H1 (cell line): ENCODE data around the gene MRPL52. TPM values are rescaled to one million over a fixed set of nuclear protein-coding genes. Genes with fewer than 3 reads are reported as not detected.

Source experiments
- CTCF ChIA-PET: fragments of 300-600 bp; sonication (Branson Sonifier 250); formaldehyde crosslinking; loops from one replicate; lab custom pipeline; 2021; ENCODE audit not compliant: partially characterized antibody; lab: Charles Lee
- POLR2A ChIA-PET: fragments of 300-600 bp; sonication (Branson Sonifier 250); formaldehyde crosslinking; loops from one replicate; lab custom pipeline; 2021; ENCODE audit warnings: inconsistent platforms; ENCODE audit not compliant: partially characterized antibody; lab: Charles Lee
- DNase-seq, 2 experiments: peaks; one replicate each; pipeline versions ENCODE4 v3.0.0 to v3.0.0-alpha.2; 2010 to 2022; ENCODE audit warnings: low spot score in 2 of 2, low read depth in 1 of 2, mixed read lengths in 1 of 2
- FAIRE-seq: peaks from 2 replicates; lab custom pipeline; 2011; peaks lifted over from hg19 to GRCh38; lab: Jason Lieb, UNC
- H2AFZ ChIP-seq: 2 replicates; pipeline ENCODE4 v1.8.1; 2012; ENCODE audit warnings: low read length, inconsistent platforms
- H2AK5ac ChIP-seq: 2 replicates; pipeline ENCODE4 v1.6.1; 2013; ENCODE audit warnings: low read depth, low read length
- H2BK120ac ChIP-seq: replicated peaks from 2 replicates; pipeline ENCODE3; 2013; ENCODE audit warnings: low read depth, low read length, inconsistent platforms
- H2BK12ac ChIP-seq: 2 replicates; pipeline ENCODE4 v1.6.1; 2013; ENCODE audit warnings: low read depth, low read length
- H2BK15ac ChIP-seq: 2 replicates; pipeline ENCODE4 v1.6.1; 2013; ENCODE audit warnings: low read length
- H2BK20ac ChIP-seq: 2 replicates; pipeline ENCODE4 v1.6.1; 2013; ENCODE audit warnings: low read length
- H2BK5ac ChIP-seq: 2 replicates; pipeline ENCODE4 v1.6.1; 2013; ENCODE audit warnings: low read depth, low read length
- H3K14ac ChIP-seq: 2 replicates; pipeline ENCODE4 v1.6.1; 2013; ENCODE audit warnings: inconsistent platforms; ENCODE audit not compliant: insufficient read length
- H3K18ac ChIP-seq: 2 replicates; pipeline ENCODE4 v1.6.1; 2013; ENCODE audit warnings: low read length; ENCODE audit errors: extremely low read depth
- H3K23ac ChIP-seq: 2 replicates; pipeline ENCODE4 v1.6.1; 2013; ENCODE audit warnings: inconsistent platforms; ENCODE audit not compliant: insufficient read length
- H3K23me2 ChIP-seq: 2 replicates; pipeline ENCODE4 v1.6.1; 2013; ENCODE audit warnings: low read depth, low read length
- H3K27ac ChIP-seq: 2 replicates; pipeline ENCODE4 v1.6.1; 2011; ENCODE audit warnings: low read depth, low read length, inconsistent platforms
- H3K27me3 ChIP-seq, 4 experiments: replicated peaks in 1 of 4; 1 replicate in 1 of 4; 2 replicates in 3 of 4; pipeline versions ENCODE4 v1.6.1 to v1.8.1; 2011 to 2013; ENCODE audit warnings: low read length in 3 of 4, mild to moderate bottlenecking in 3 of 4, inconsistent platforms in 2 of 4, mixed read lengths in 2 of 4, moderate library complexity in 1 of 4; ENCODE audit not compliant: control insufficient read depth in 3 of 4, insufficient read depth in 3 of 4; ENCODE audit errors: extremely low read depth in 1 of 4
- H3K36me3 ChIP-seq, 4 experiments: 2 replicates each; pipeline versions ENCODE4 v1.6.1 to v1.8.1; 2011 to 2013; ENCODE audit warnings: mild to moderate bottlenecking in 4 of 4, low read length in 3 of 4, moderate library complexity in 2 of 4, control low read depth in 1 of 4, inconsistent platforms in 1 of 4; ENCODE audit not compliant: insufficient read depth in 4 of 4, control insufficient read depth in 2 of 4
- H3K4ac ChIP-seq: replicated peaks from 2 replicates; pipeline ENCODE3; 2013; ENCODE audit warnings: low read length, low read depth, mixed read lengths, inconsistent platforms; ENCODE audit not compliant: insufficient read length
- H3K4me1 ChIP-seq, 4 experiments: replicated peaks in 1 of 4; 1 replicate in 1 of 4; 2 replicates in 3 of 4; pipeline versions ENCODE4 v1.6.1 to v1.8.1; 2011 to 2013; ENCODE audit warnings: low read length in 3 of 4, inconsistent platforms in 2 of 4, mixed read lengths in 1 of 4; ENCODE audit not compliant: insufficient read depth in 4 of 4, control insufficient read depth in 3 of 4
- H3K4me2 ChIP-seq, 2 experiments: 2 replicates each; pipeline versions ENCODE4 v1.6.1 to v1.8.1; 2011 to 2013; ENCODE audit warnings: low read depth in 2 of 2, low read length in 2 of 2, control low read depth in 1 of 2, inconsistent platforms in 1 of 2, mild to moderate bottlenecking in 1 of 2; ENCODE audit not compliant: insufficient read depth in 1 of 2
- H3K4me3 ChIP-seq, 4 experiments: fragments of 200-600, 300-600 bp in 1 of 4; sonication (generic), shearing (Covaris generic), sonication (Bioruptor Twin) in 1 of 4; 2 replicates each; pipeline versions ENCODE4 v1.5.1 to v1.8.1; 2011 to 2016; ENCODE audit warnings: low read length in 4 of 4, low read depth in 3 of 4, control low read depth in 2 of 4, inconsistent platforms in 2 of 4, mild to moderate bottlenecking in 2 of 4, mixed read lengths in 1 of 4, moderate library complexity in 1 of 4; ENCODE audit not compliant: insufficient read depth in 2 of 4; ENCODE audit errors: extremely low read depth in 1 of 4
- H3K56ac ChIP-seq: replicated peaks from 2 replicates; pipeline ENCODE3; 2013; ENCODE audit warnings: low read depth, mild to moderate bottlenecking, mixed read lengths, low read length, inconsistent platforms; ENCODE audit not compliant: insufficient read length
- H3K79me1 ChIP-seq: 2 replicates; pipeline ENCODE4 v1.6.1; 2013; ENCODE audit warnings: low read depth, low read length, control low read depth
- H3K79me2 ChIP-seq, 2 experiments: 2 replicates each; pipeline versions ENCODE4 v1.6.1 to v1.8.1; 2012 to 2013; ENCODE audit warnings: low read length in 2 of 2, mild to moderate bottlenecking in 2 of 2, inconsistent platforms in 1 of 2; ENCODE audit not compliant: insufficient read depth in 2 of 2, control insufficient read depth in 1 of 2
- H3K9ac ChIP-seq, 4 experiments: replicated peaks in 1 of 4; 1 replicate in 1 of 4; 2 replicates in 3 of 4; pipeline versions ENCODE4 v1.6.1 to v1.8.1; 2011 to 2013; ENCODE audit warnings: low read depth in 3 of 4, low read length in 3 of 4, control low read depth in 2 of 4, mild to moderate bottlenecking in 2 of 4, moderate library complexity in 2 of 4, inconsistent platforms in 1 of 4; ENCODE audit errors: extremely low read depth in 1 of 4
- H3K9me3 ChIP-seq, 2 experiments: 2 replicates each; pipeline versions ENCODE4 v1.6.1 to v1.8.1; 2012 to 2013; ENCODE audit warnings: mild to moderate bottlenecking in 2 of 2, moderate library complexity in 2 of 2, control low read depth in 1 of 2, inconsistent platforms in 1 of 2, low read depth in 1 of 2, low read length in 1 of 2, mixed read lengths in 1 of 2; ENCODE audit not compliant: insufficient read depth in 2 of 2
- H4K20me1 ChIP-seq, 2 experiments: replicated peaks in 1 of 2; 2 replicates each; pipeline versions ENCODE3 to v1.8.1; 2011 to 2013; ENCODE audit warnings: inconsistent platforms in 2 of 2, low read length in 2 of 2, mild to moderate bottlenecking in 1 of 2; ENCODE audit not compliant: insufficient read depth in 2 of 2, control insufficient read depth in 1 of 2
- H4K5ac ChIP-seq: 2 replicates; pipeline ENCODE4 v1.6.1; 2013; ENCODE audit warnings: low read length, low read depth, mixed read lengths, inconsistent platforms; ENCODE audit not compliant: insufficient read length
- H4K8ac ChIP-seq: 2 replicates; pipeline ENCODE4 v1.8.0; 2013; ENCODE audit warnings: mild to moderate bottlenecking, moderate library complexity, low read length, inconsistent platforms; ENCODE audit not compliant: insufficient read depth; ENCODE audit errors: extremely low read depth
- H4K91ac ChIP-seq: replicated peaks from 2 replicates; pipeline ENCODE3; 2013; ENCODE audit warnings: low read length, mixed read lengths, inconsistent platforms; ENCODE audit not compliant: insufficient read length
- BCL11A ChIP-seq, 2 experiments: IDR thresholded peaks; one replicate each; pipeline ENCODE4 v1.6.1; 2011; ENCODE audit warnings: low read depth in 2 of 2, low read length in 2 of 2, mild to moderate bottlenecking in 2 of 2
- CBX8 ChIP-seq: fragments of 300-800, 300-1000 bp; sonication (generic); IDR thresholded peaks from 2 replicates; pipeline ENCODE4 v1.7.1; 2016; ENCODE audit warnings: low read depth, low read length, borderline replicate concordance
- CEBPB ChIP-seq: IDR thresholded peaks from 2 replicates; pipeline ENCODE4 v1.6.1; 2012; ENCODE audit warnings: low read depth, low read length
- CHD2 ChIP-seq: IDR thresholded peaks from 2 replicates; pipeline ENCODE4 v1.6.1; 2012; ENCODE audit warnings: low read length, improper control_type of control experiment
- CTCF ChIP-seq, 3 experiments: IDR thresholded peaks; 1 replicate in 2 of 3; 2 replicates in 1 of 3; pipeline versions ENCODE4 v1.5.1 to v1.6.1; 2011; ENCODE audit warnings: low read length in 3 of 3, mild to moderate bottlenecking in 3 of 3, inconsistent platforms in 2 of 3, low read depth in 1 of 3, moderate library complexity in 1 of 3; ENCODE audit not compliant: insufficient read depth in 1 of 3; ENCODE audit errors: control extremely low read depth in 1 of 3
- KDM5A ChIP-seq: fragments of 200-600 bp; IDR thresholded peaks from 2 replicates; pipeline ENCODE4 v1.7.1; 2012; ENCODE audit warnings: mild to moderate bottlenecking, low read length, inconsistent platforms, mixed read lengths
- RAD21 ChIP-seq, 2 experiments: IDR thresholded peaks in 1 of 2; conservative IDR thresholded peaks in 1 of 2; 2 replicates each; pipeline ENCODE4 v1.6.1; 2011; ENCODE audit warnings: low read depth in 2 of 2, low read length in 2 of 2, improper control_type of control experiment in 1 of 2, inconsistent platforms in 1 of 2, mild to moderate bottlenecking in 1 of 2, moderate library complexity in 1 of 2
- SP4 ChIP-seq: IDR thresholded peaks from 2 replicates; pipeline ENCODE4 v1.6.1; 2012; ENCODE audit warnings: low read length, inconsistent platforms
- TAF1 ChIP-seq: IDR thresholded peaks from 2 replicates; pipeline ENCODE4 v1.6.1; 2011; ENCODE audit warnings: mild to moderate bottlenecking, low read depth, low read length
- WGBS, 2 experiments: shearing (Covaris generic) in 1 of 2; methylation state at CpG; one replicate each; pipeline versions ENCODE4 v1.1.6 to v1.1.7; 2013 to 2015; ENCODE audit warnings: low lambda C conversion rate in 2 of 2, mixed read lengths in 2 of 2, inconsistent platforms in 1 of 2, low coverage in 1 of 2, missing lambda C conversion rate in 1 of 2; ENCODE audit not compliant: insufficient replicate concordance in 2 of 2, insufficient coverage in 1 of 2, insufficient read length in 1 of 2; ENCODE audit errors: extremely low coverage in 1 of 2, missing lambda C conversion rate in 1 of 2; 5-methylcytosine and 5-hydroxymethylcytosine counted together
- polyA plus RNA-seq, 7 experiments: library from polyadenylated mRNA; depleted of rRNA in 3 of 7; stranded (reverse) in 5 of 7; unstranded in 2 of 7; fragments of >200 nt in 5 of 7; fragments of 200-250 nt in 2 of 7; gene quantifications; 1 replicate in 5 of 7; 2 replicates in 1 of 7; 4 replicates in 1 of 7; pipeline versions ENCODE4 v1.2.1 to v1.2.3, GENCODE V29; 2011 to 2013; ENCODE audit warnings: missing spikeins in 2 of 7, mixed read lengths in 2 of 7
- total RNA-seq: library from RNA; stranded (reverse); fragmentation: NEBNext Ultra II Directional; extraction: Animal tissue kit (Norgen Biotek cat#: 25700); gene quantifications from 2 replicates; pipeline ENCODE4 v1.2.1, GENCODE V29; 2021

Gene MRPL52
- total and polyA plus RNA-seq, 2 of the 8 experiments (the other 6 are each of a cell fraction or from before 2014, with no cell fraction given): 70.5 to 176 TPM

- Histone ChIP-seq H3K4me3 (no peak within 1 kb of the TSS), H3K4me1 (peaks cover 13 to 29% (median 20%) of the 10 kb centered on the region in 4 experiments)
Measured at GRCh38 chr14:22814941-22815713, 14.6 kb upstream of the MRPL52 start, which contains the start of gene SLC7A7. SLC7A7 (minus strand) TSS chr14:22815435; CDS start chr14:22813398, 2,037 bp downstream.

More at GRCh38 chr14:22814941-22815713, 14.6 kb upstream of the MRPL52 start, which contains the start of gene SLC7A7:
- no peak within 1 kb of the TSS for H2BK120ac ChIP-seq
- H2AFZ ChIP-seq: peak within 1 kb of the TSS; percentile 90
- peak within 1 kb of the TSS; percentile 73 for H2BK20ac ChIP-seq
- TF ChIP-seq RAD21 (IDR thresholded peaks at IDR 0.05 in 1 of 2, conservative IDR thresholded peaks at IDR 0.05 in 1 of 2; ENCODE audit: low read depth in 2 of 2, low read length in 2 of 2) (no peak), SP4 (no peak), CHD2 (no peak), KDM5A (no peak), CBX8 (no peak), CTCF (IDR thresholded peaks at IDR 0.05; ENCODE audit: control extremely low read depth in 1 of 3, insufficient read depth in 1 of 3, low read depth in 1 of 3, low read length in 3 of 3) (no peak), TAF1 (no peak), BCL11A (IDR thresholded peaks at IDR 0.05; ENCODE audit: low read depth in 2 of 2, low read length in 2 of 2) (no peak), CEBPB (peak; percentile 37; the same call in 1 of the 2 replicates)
- no peaks in the 10 kb centered on the region for H3K9me3 ChIP-seq
- peak within 1 kb of the TSS; percentile 4; the same call in 1 of the 2 replicates for H2BK5ac ChIP-seq
- H2BK12ac ChIP-seq: peak within 1 kb of the TSS; percentile 65; the same call in 1 of the 2 replicates
- no peak within 1 kb of the TSS for H4K8ac ChIP-seq
- DNase-seq (no peak), FAIRE-seq (no peak)
- no peaks in the 10 kb centered on the region for H3K79me1 ChIP-seq
- H4K91ac ChIP-seq: peak within 1 kb of the TSS; percentile 6
- no peaks in the 10 kb centered on the region for H4K20me1 ChIP-seq
- peak within 1 kb of the TSS in 2 of 4 experiments; percentile 3 to 7; a peak in 2 of 7 replicates for H3K9ac ChIP-seq
- H3K4me2 ChIP-seq: peak within 1 kb of the TSS; percentile 3 to 11; a peak in 3 of 4 replicates
- peak within 1 kb of the TSS; percentile 62; the same call in 1 of the 2 replicates for H3K18ac ChIP-seq
- no peaks in the 10 kb centered on the region for H3K79me2 ChIP-seq
- H3K36me3 ChIP-seq: no peaks in the 10 kb centered on the region
- H3K27me3 ChIP-seq: no peaks in the 10 kb centered on the region
- H2AK5ac ChIP-seq: 0 out of 2 replicates have a peak within 1 kb of the TSS, but pooled peaks have one; percentile 25
- no peak within 1 kb of the TSS for H3K14ac ChIP-seq
- peaks cover 4% of the 10 kb centered on the region; the same call in 1 of the 2 replicates for H3K23me2 ChIP-seq
- no peak within 1 kb of the TSS for H3K23ac ChIP-seq
- 77% methylated on average over 10 of the region's 10 CpGs; no CpG with 5 or more reads in 1 of the 2 experiments for WGBS, 2 experiments
- H2BK15ac ChIP-seq: peak within 1 kb of the TSS; percentile 48; the same call in 1 of the 2 replicates
- H3K56ac ChIP-seq: no peak within 1 kb of the TSS
- 0 out of 2 replicates have a peak within 1 kb of the TSS, but pooled peaks have one; percentile 11 for H3K27ac ChIP-seq
- no peak within 1 kb of the TSS for H3K4ac ChIP-seq
- POLR2A ChIA-PET: interaction anchor here (0.8 to 2.7 kb wide), 5 partner anchors 7 to 341 kb away, joined by 3 to 20 read pairs (median 3); no protein-coding TSS in a partner anchor
- CTCF ChIA-PET: interaction anchor here (0.5 to 53.1 kb wide), 10 partner anchors 9 to 245 kb away, joined by 3 to 1562 read pairs (median 3); partner anchors contain the start of genes LRP10, MMP14 and REM2
- no peak within 1 kb of the TSS for H4K5ac ChIP-seq
